ENCODE data around the gene LINGO3. TPM values are rescaled to one million over a fixed set of nuclear protein-coding genes. Genes with fewer than 3 reads are reported as not detected.

LINGO3 gene
- polyA plus RNA-seq, 4 donors, result 0.06 TPM; not detected in 3

- no peak for DNase-seq (ENCODE audit: low read depth in 4 of 4, low spot score in 3 of 4)
Measured at GRCh38 chr19:2340496-2341243, 32.7 kb upstream of the LINGO3 start.

GRCh38 chr19:2339644-2340310 lies 31.8 kb upstream of the LINGO3 start:
- DNase-seq (ENCODE audit: low read depth in 4 of 4, low spot score in 3 of 4), result no peak

- no peak for DNase-seq (ENCODE audit: low read depth in 4 of 4, low spot score in 3 of 4)
Measured at GRCh38 chr19:2338751-2339643, 31.0 kb upstream of the LINGO3 start.

GRCh38 chr19:2338055-2338615 lies 30.2 kb upstream of the LINGO3 start:
- DNase-seq (ENCODE audit: low read depth in 4 of 4, low spot score in 3 of 4), result no peak

- DNase-seq (ENCODE audit: low read depth in 4 of 4, low spot score in 3 of 4), result peak; percentile 52 to 77 (median 64)
Measured at GRCh38 chr19:2337329-2337707, 29.4 kb upstream of the LINGO3 start.

GRCh38 chr19:2336528-2337328 lies 28.8 kb upstream of the LINGO3 start:
- no peak for DNase-seq (ENCODE audit: low read depth in 4 of 4, low spot score in 3 of 4)

GRCh38 chr19:2335848-2336247 lies 27.9 kb upstream of the LINGO3 start:
- DNase-seq (ENCODE audit: low read depth in 4 of 4, low spot score in 3 of 4), result no peak

- no peak for DNase-seq (ENCODE audit: low read depth in 4 of 4, low spot score in 3 of 4)
Measured at GRCh38 chr19:2334986-2335846, 27.3 kb upstream of the LINGO3 start.

- DNase-seq (ENCODE audit: low read depth in 4 of 4, low spot score in 3 of 4), result no peak
Measured at GRCh38 chr19:2334426-2334825, 26.5 kb upstream of the LINGO3 start.

- no peak for DNase-seq (ENCODE audit: low read depth in 4 of 4, low spot score in 3 of 4)
Measured at GRCh38 chr19:2333807-2334211, 25.9 kb upstream of the LINGO3 start.

- DNase-seq (ENCODE audit: low read depth in 4 of 4, low spot score in 3 of 4), result no peak
Measured at GRCh38 chr19:2333027-2333806, 25.3 kb upstream of the LINGO3 start.

GRCh38 chr19:2332341-2333026 lies 24.5 kb upstream of the LINGO3 start:
- DNase-seq (ENCODE audit: low read depth in 4 of 4, low spot score in 3 of 4), result no peak

GRCh38 chr19:2331601-2332246 lies 23.8 kb upstream of the LINGO3 start:
- no peak for DNase-seq (ENCODE audit: low read depth in 4 of 4, low spot score in 3 of 4)

GRCh38 chr19:2330632-2331284 lies 22.8 kb upstream of the LINGO3 start:
- DNase-seq (ENCODE audit: low read depth in 4 of 4, low spot score in 3 of 4), result no peak

GRCh38 chr19:2330255-2330631 lies 22.3 kb upstream of the LINGO3 start:
- DNase-seq (ENCODE audit: low read depth in 4 of 4, low spot score in 3 of 4), result no peak

- no peak for DNase-seq (ENCODE audit: low read depth in 4 of 4, low spot score in 3 of 4)
Measured at GRCh38 chr19:2329501-2329916, 21.6 kb upstream of the LINGO3 start.

GRCh38 chr19:2329149-2329478 lies 21.2 kb upstream of the LINGO3 start:
- DNase-seq (ENCODE audit: low read depth in 4 of 4, low spot score in 3 of 4), result no peak
